ENCODE results near the gene RAB6B.

Gene RAB6B

GRCh38 chr3:133779626-133780203, 116.0 kb downstream of the RAB6B start:
- DNase-seq (ENCODE audit: extremely low read depth, low read depth): no peak
- TF ChIP-seq CTCF (IDR thresholded peaks at IDR 0.05; ENCODE audit: low read depth, low read length): no peak

GRCh38 chr3:133777807-133778568, 117.7 kb downstream of the RAB6B start:
- no peak for DNase-seq (ENCODE audit: extremely low read depth, low read depth)
- TF ChIP-seq CTCF (IDR thresholded peaks at IDR 0.05; ENCODE audit: low read depth, low read length): no peak

GRCh38 chr3:133776794-133777438, 118.8 kb downstream of the RAB6B start:
- TF ChIP-seq CTCF (IDR thresholded peaks at IDR 0.05; ENCODE audit: low read depth, low read length): no peak
- no peak for DNase-seq (ENCODE audit: extremely low read depth, low read depth)

GRCh38 chr3:133775835-133776234, 119.8 kb downstream of the RAB6B start:
- DNase-seq (ENCODE audit: extremely low read depth, low read depth): no peak
- no peak for TF ChIP-seq CTCF (IDR thresholded peaks at IDR 0.05; ENCODE audit: low read depth, low read length)

GRCh38 chr3:133775309-133775708, 120.4 kb downstream of the RAB6B start:
- TF ChIP-seq CTCF (IDR thresholded peaks at IDR 0.05; ENCODE audit: low read depth, low read length): no peak
- DNase-seq (ENCODE audit: extremely low read depth, low read depth): no peak
